IMR-90 (cell line): ENCODE measurements around the gene PLPP4. TPM values are rescaled to one million over a fixed set of nuclear protein-coding genes. Genes with fewer than 3 reads are reported as not detected.

Source experiments
- ATAC-seq: fragments of 200-7000 bp; cut with Tn5 transposase; 2 replicates; pipeline ENCODE4 v1.9.1; 2020; ENCODE audit warnings: low read depth, mild to moderate bottlenecking, moderate library complexity
- BruUV-seq: library from RNA; stranded (reverse); fragments of 400-500 nt; replicated peaks from 2 replicates; lab custom pipeline; 2021; lab: Mats Ljungman, UMichigan
- CTCF ChIA-PET: fragments of 300-600 bp; formaldehyde crosslinking; extraction: SDS; loops from one replicate; lab custom pipeline; 2021; ENCODE audit warnings: antibody characterized with exemption; lab: Yijun Ruan, JAX
- POLR2A ChIA-PET: fragments of 300-600 bp; sonication (Branson Sonifier 250); formaldehyde crosslinking; loops from one replicate; lab custom pipeline; 2022; ENCODE audit warnings: antibody characterized with exemption; ENCODE audit not compliant: unreplicated experiment; lab: Charles Lee
- DNase-seq: peaks from one replicate; pipeline ENCODE4 v3.0.0; 2013
- H2AFZ ChIP-seq: replicated peaks from 2 replicates; pipeline ENCODE3; 2013; ENCODE audit warnings: low read length, mild to moderate bottlenecking; ENCODE audit not compliant: poor library complexity
- H2AK5ac ChIP-seq: 2 replicates; pipeline ENCODE4 v1.6.1; 2013; ENCODE audit warnings: low read depth, low read length, inconsistent platforms
- H2AK9ac ChIP-seq: replicated peaks from 2 replicates; pipeline ENCODE3; 2013; ENCODE audit warnings: mild to moderate bottlenecking, low read depth, low read length, moderate library complexity; ENCODE audit not compliant: poor library complexity
- H2BK120ac ChIP-seq: 2 replicates; pipeline ENCODE4 v1.6.1; 2013; ENCODE audit warnings: low read depth, low read length, inconsistent platforms
- H2BK15ac ChIP-seq: 3 replicates; pipeline ENCODE4 v1.6.1; 2013; ENCODE audit warnings: low read depth, low read length, inconsistent platforms
- H2BK20ac ChIP-seq: 2 replicates; pipeline ENCODE4 v1.6.1; 2013; ENCODE audit warnings: low read depth, mild to moderate bottlenecking, inconsistent platforms, low read length, moderate library complexity
- H2BK5ac ChIP-seq: 2 replicates; pipeline ENCODE4 v1.6.1; 2013; ENCODE audit warnings: mild to moderate bottlenecking, low read depth, low read length, inconsistent platforms; ENCODE audit not compliant: poor library complexity, severe bottlenecking
- H3K14ac ChIP-seq: replicated peaks from 2 replicates; pipeline ENCODE4 v1.6.1; 2013; ENCODE audit warnings: low read depth, low read length, inconsistent platforms
- H3K18ac ChIP-seq: 2 replicates; pipeline ENCODE4 v1.6.1; 2013; ENCODE audit warnings: low read depth, low read length, control low read depth
- H3K23ac ChIP-seq: 2 replicates; pipeline ENCODE4 v1.6.1; 2013; ENCODE audit warnings: low read depth, low read length, inconsistent platforms
- H3K27ac ChIP-seq: 2 replicates; pipeline ENCODE4 v1.5.1; 2013; ENCODE audit warnings: mild to moderate bottlenecking, control low read depth, low read length; ENCODE audit not compliant: insufficient read depth
- H3K27me3 ChIP-seq: 2 replicates; pipeline ENCODE4 v1.6.1; 2013; ENCODE audit warnings: low read length; ENCODE audit not compliant: control insufficient read depth, insufficient read depth
- H3K36me3 ChIP-seq: 2 replicates; pipeline ENCODE4 v1.6.1; 2013; ENCODE audit warnings: low read length, mixed read lengths; ENCODE audit not compliant: control insufficient read depth, insufficient read depth
- H3K4ac ChIP-seq: 2 replicates; pipeline ENCODE4 v1.6.1; 2013; ENCODE audit warnings: low read depth, low read length, inconsistent platforms
- H3K4me1 ChIP-seq: 2 replicates; pipeline ENCODE4 v1.6.1; 2013; ENCODE audit warnings: low read length, mixed read lengths; ENCODE audit not compliant: control insufficient read depth, insufficient read depth
- H3K4me2 ChIP-seq: 2 replicates; pipeline ENCODE4 v1.6.1; 2013; ENCODE audit warnings: low read depth, mild to moderate bottlenecking, control low read depth, low read length, moderate library complexity
- H3K4me3 ChIP-seq: 2 replicates; pipeline ENCODE4 v1.5.1; 2013; ENCODE audit warnings: low read depth, mild to moderate bottlenecking, control low read depth, low read length, moderate library complexity; ENCODE audit not compliant: insufficient read depth
- H3K56ac ChIP-seq: 2 replicates; pipeline ENCODE4 v1.6.1; 2013; ENCODE audit warnings: low read length, inconsistent platforms; ENCODE audit not compliant: insufficient read depth; ENCODE audit errors: extremely low read depth
- H3K79me1 ChIP-seq, 2 experiments: 2 replicates each; pipeline ENCODE4 v1.6.1; 2013; ENCODE audit warnings: low read length in 2 of 2, inconsistent platforms in 1 of 2, low read depth in 1 of 2
- H3K9ac ChIP-seq: 2 replicates; pipeline ENCODE4 v1.6.1; 2013; ENCODE audit warnings: low read depth, low read length, control low read depth
- H3K9me1 ChIP-seq: 2 replicates; pipeline ENCODE4 v1.6.1; 2013; ENCODE audit warnings: low read length, inconsistent platforms; ENCODE audit not compliant: insufficient read depth
- H3K9me3 ChIP-seq: 2 replicates; pipeline ENCODE4 v1.6.1; 2013; ENCODE audit warnings: low read length; ENCODE audit not compliant: control insufficient read depth, insufficient read depth
- H4K20me1 ChIP-seq: 2 replicates; pipeline ENCODE4 v1.6.1; 2013; ENCODE audit warnings: low read length, inconsistent platforms; ENCODE audit not compliant: insufficient read depth
- H4K5ac ChIP-seq: 2 replicates; pipeline ENCODE4 v1.6.1; 2013; ENCODE audit warnings: mild to moderate bottlenecking, low read depth, low read length, control low read depth
- H4K8ac ChIP-seq, 2 experiments: 2 replicates each; pipeline ENCODE4 v1.6.1; 2013; ENCODE audit warnings: low read depth in 2 of 2, low read length in 2 of 2, control low read depth in 1 of 2, inconsistent platforms in 1 of 2
- H4K91ac ChIP-seq: 2 replicates; pipeline ENCODE4 v1.6.1; 2013; ENCODE audit warnings: low read depth, low read length, inconsistent platforms; ENCODE audit not compliant: insufficient read depth
- CEBPB ChIP-seq: IDR thresholded peaks from 2 replicates; pipeline ENCODE4 v1.6.1; 2012; ENCODE audit warnings: low read depth, low read length, improper control_type of control experiment
- CTCF ChIP-seq: conservative IDR thresholded peaks from 2 replicates; pipeline ENCODE4 v1.5.1; 2012; ENCODE audit warnings: mild to moderate bottlenecking, low read depth, low read length, improper control_type of control experiment
- ELK1 ChIP-seq: fragments of 150-350 bp; IDR thresholded peaks from 2 replicates; pipeline ENCODE4 v1.6.1; 2016; ENCODE audit warnings: low read depth, mild to moderate bottlenecking, low read length, moderate library complexity, borderline replicate concordance
- MAFK ChIP-seq: IDR thresholded peaks from 2 replicates; pipeline ENCODE4 v1.6.1; 2012; ENCODE audit warnings: low read depth, low read length, improper control_type of control experiment
- MAZ ChIP-seq: IDR thresholded peaks from 2 replicates; pipeline ENCODE4 v1.6.1; 2012; ENCODE audit warnings: low read depth, mild to moderate bottlenecking, low read length, improper control_type of control experiment, moderate library complexity, borderline replicate concordance
- MXI1 ChIP-seq: IDR thresholded peaks from 2 replicates; pipeline ENCODE4 v1.6.1; 2012; ENCODE audit warnings: low read depth, mild to moderate bottlenecking, low read length, moderate library complexity, borderline replicate concordance
- RFX5 ChIP-seq: IDR thresholded peaks from 2 replicates; pipeline ENCODE4 v1.8.0; 2012; ENCODE audit warnings: low read depth, mild to moderate bottlenecking, low read length, moderate library complexity
- SMC3 ChIP-seq: fragments of 150-350 bp; IDR thresholded peaks from 2 replicates; pipeline ENCODE4 v1.6.1; 2016; ENCODE audit warnings: low read depth, mild to moderate bottlenecking, antibody characterized with exemption, low read length, moderate library complexity
- USF2 ChIP-seq: fragments of 150-350 bp; IDR thresholded peaks from 2 replicates; pipeline ENCODE4 v1.6.1; 2017; ENCODE audit warnings: mild to moderate bottlenecking, antibody characterized with exemption, low read length, low read depth
- WGBS, 2 experiments: methylation state at CpG; one replicate each; pipeline versions ENCODE4 v1.1.5 to v1.1.7; 2013; ENCODE audit warnings: missing lambda C conversion rate in 2 of 2; ENCODE audit not compliant: insufficient read length in 1 of 2; ENCODE audit errors: extremely low coverage in 2 of 2; 5-methylcytosine and 5-hydroxymethylcytosine counted together
- dilution Hi-C: fragments of 300-500 bp; cut with HindIII; formaldehyde crosslinking; loops from one replicate; pipeline ENCODE4 v1.14.3; 2018; ENCODE audit warnings: low sequenced_read_pairs; ENCODE audit not compliant: unreplicated experiment
- in situ Hi-C: fragments of 300-500 bp; cut with MboI; formaldehyde crosslinking; loops from 3 replicates; pipeline ENCODE4 v1.14.3; 2019; ENCODE audit warnings: low sequenced_read_pairs, inconsistent platforms, mixed read lengths
- intact Hi-C: fragments of 100-400 bp; cut with micrococcal nuclease; formaldehyde crosslinking; loops from 2 replicates; pipeline ENCODE4 v1.10.0; 2022
- polyA plus RNA-seq, 3 experiments: library from polyadenylated mRNA; depleted of rRNA; stranded (reverse); fragments of >200 nt; gene quantifications; 2 replicates each; pipeline ENCODE4 v1.2.3, GENCODE V29; 2012; ENCODE audit warnings: low replicate concordance in 1 of 3
- total RNA-seq: library from RNA; depleted of rRNA; stranded (reverse); fragments of >200 nt; gene quantifications from 2 replicates; pipeline ENCODE4 v1.2.3, GENCODE V29; 2012

PLPP4 gene
- total and polyA plus RNA-seq, 2 of the 4 experiments (the other 2 are of a cell fraction): 0.18 to 0.60 TPM

GRCh38 chr10:120479506-120479905 is 22.5 kb downstream of the PLPP4 start:
- Histone ChIP-seq H3K4me1 (no peaks in the 10 kb centered on the region), H3K9ac (no peak overlapping the region), H3K4me2 (no peak overlapping the region), H3K4ac (no peak overlapping the region), H4K91ac (no peak overlapping the region), H3K23ac (no peak overlapping the region), H2BK5ac (no peak overlapping the region), H3K9me3 (peaks cover 23% of the 10 kb centered on the region), H2AFZ (no peak overlapping the region), H2AK5ac (no peak overlapping the region), H3K14ac (no peak overlapping the region), H3K56ac (no peak overlapping the region), H3K27me3 (no peaks in the 10 kb centered on the region), H3K4me3 (no peak overlapping the region), H2BK20ac (no peak overlapping the region), H3K27ac (no peak overlapping the region), H4K8ac (no peak overlapping the region), H4K5ac (no peak overlapping the region), H4K20me1 (no peaks in the 10 kb centered on the region), H2AK9ac (no peak overlapping the region), H3K9me1 (no peaks in the 10 kb centered on the region), H2BK15ac (no peak overlapping the region), H3K79me1 (no peaks in the 10 kb centered on the region), H3K18ac (no peak overlapping the region), H3K36me3 (no peaks in the 10 kb centered on the region), H2BK120ac (no peak overlapping the region)
- no TSS peak for BruUV-seq
- intact Hi-C loops (no loop called here), dilution Hi-C loops (no loop called here), in situ Hi-C loops (no loop called here)
- no peak for DNase-seq
- ATAC-seq: no peak
- ChIA-PET CTCF (no interaction called here), POLR2A (no interaction called here)
- TF ChIP-seq ELK1 (no peak), MAZ (no peak), CEBPB (no peak), SMC3 (no peak), USF2 (no peak), RFX5 (no peak), MXI1 (no peak), MAFK (no peak), CTCF (no peak)
- no CpG with 5 or more reads among the region's 4 CpGs for WGBS, 2 experiments
